BJ (cell line): Measurements from ENCODE around the gene OVOL1. TPM values are rescaled to one million over a fixed set of nuclear protein-coding genes. Genes with fewer than 3 reads are reported as not detected.

Experiments used
- CTCF ChIA-PET: fragments of 350-600 bp; formaldehyde crosslinking; extraction: SDS; loops from one replicate; lab custom pipeline; 2021; ENCODE audit warnings: antibody characterized with exemption, inconsistent platforms; lab: Yijun Ruan, JAX
- POLR2A ChIA-PET: fragments of 300-600 bp; sonication (Branson Sonifier 250); formaldehyde crosslinking; extraction: SDS; loops from one replicate; lab custom pipeline; 2021; ENCODE audit warnings: antibody characterized with exemption; lab: Charles Lee
- DNase-seq: peaks from one replicate; pipeline ENCODE4 v3.0.0-alpha.2; 2011; ENCODE audit warnings: low read depth
- H3K27me3 ChIP-seq: 2 replicates; pipeline ENCODE4 v1.6.0; 2011; ENCODE audit warnings: low read length; ENCODE audit not compliant: control insufficient read depth, insufficient read depth
- H3K36me3 ChIP-seq: 2 replicates; pipeline ENCODE4 v1.5.1; 2011; ENCODE audit warnings: low read length; ENCODE audit not compliant: control insufficient read depth, insufficient read depth
- H3K4me3 ChIP-seq: 2 replicates; pipeline ENCODE4 v1.5.1; 2011; ENCODE audit warnings: low read depth, mild to moderate bottlenecking, control low read depth, low read length
- CTCF ChIP-seq: IDR thresholded peaks from 2 replicates; pipeline ENCODE4 v1.5.1; 2011; ENCODE audit warnings: low read depth, mild to moderate bottlenecking, control low read depth, inconsistent platforms, low read length, moderate library complexity; ENCODE audit not compliant: insufficient read depth
- polyA plus RNA-seq: library from polyadenylated mRNA; depleted of rRNA; stranded (reverse); fragments of >200 nt; gene quantifications from 2 replicates; pipeline ENCODE4 v1.2.3, GENCODE V29; 2011

Gene OVOL1
- polyA plus RNA-seq, 1 experiment = not detected

GRCh38 chr11:65801153-65801987 lies 14.5 kb downstream of the OVOL1 start:
- POLR2A ChIA-PET = no interaction called here
- H3K4me3 ChIP-seq = no peak overlapping the region
- no peak for DNase-seq
- CTCF ChIA-PET = interaction anchor here (0.6 to 1.7 kb wide), 3 partner anchors 21 to 1582 kb away, joined by 3 to 5 read pairs (median 4); partner anchors contain the start of gene KAT5
- no peaks in the 10 kb centered on the region for H3K36me3 ChIP-seq
- H3K27me3 ChIP-seq = peaks cover 20% of the 10 kb centered on the region
- TF ChIP-seq CTCF = no peak

GRCh38 chr11:65802841-65803240 lies 16.0 kb downstream of the OVOL1 start:
- no peaks in the 10 kb centered on the region for H3K36me3 ChIP-seq
- no peak for TF ChIP-seq CTCF
- POLR2A ChIA-PET = no interaction called here
- H3K27me3 ChIP-seq = peaks cover 19% of the 10 kb centered on the region
- no peak for DNase-seq
- CTCF ChIA-PET = interaction anchor here (0.6 to 1.7 kb wide), 5 partner anchors 10 to 473 kb away, joined by 3 to 7 read pairs (median 3); partner anchors contain the start of genes AP5B1 and KAT5
- H3K4me3 ChIP-seq = no peak overlapping the region

GRCh38 chr11:65803797-65804492 lies 17.1 kb downstream of the OVOL1 start:
- no peak for DNase-seq
- POLR2A ChIA-PET = interaction anchor here (0.6 kb wide), 1 partner anchor 224 kb away, joined by 4 read pairs; no protein-coding TSS in a partner anchor
- Histone ChIP-seq H3K4me3 (no peak overlapping the region), H3K36me3 (no peaks in the 10 kb centered on the region), H3K27me3 (peaks cover 19% of the 10 kb centered on the region)
- CTCF ChIA-PET = interaction anchor here (1.0 to 2.5 kb wide), 3 partner anchors 14 to 33 kb away, joined by 3 to 10 read pairs (median 7); partner anchors contain the start of gene AP5B1
- TF ChIP-seq CTCF = no peak

- CTCF ChIA-PET = interaction anchor here (0.9 to 3.2 kb wide), 3 partner anchors 11 to 28 kb away, joined by 3 to 15 read pairs (median 3); no protein-coding TSS in a partner anchor
These were observed 20.1 kb downstream of the OVOL1 start for GRCh38 chr11:65806979-65807378.

More at GRCh38 chr11:65806979-65807378, 20.1 kb downstream of the OVOL1 start:
- peaks cover 16% of the 10 kb centered on the region for H3K27me3 ChIP-seq
- no peak overlapping the region for H3K4me3 ChIP-seq
- POLR2A ChIA-PET = no interaction called here
- no peaks in the 10 kb centered on the region for H3K36me3 ChIP-seq
- TF ChIP-seq CTCF = no peak
- no peak for DNase-seq
